Measurements from ENCODE around the gene CRIM1.

The CRIM1 gene

DNA sequence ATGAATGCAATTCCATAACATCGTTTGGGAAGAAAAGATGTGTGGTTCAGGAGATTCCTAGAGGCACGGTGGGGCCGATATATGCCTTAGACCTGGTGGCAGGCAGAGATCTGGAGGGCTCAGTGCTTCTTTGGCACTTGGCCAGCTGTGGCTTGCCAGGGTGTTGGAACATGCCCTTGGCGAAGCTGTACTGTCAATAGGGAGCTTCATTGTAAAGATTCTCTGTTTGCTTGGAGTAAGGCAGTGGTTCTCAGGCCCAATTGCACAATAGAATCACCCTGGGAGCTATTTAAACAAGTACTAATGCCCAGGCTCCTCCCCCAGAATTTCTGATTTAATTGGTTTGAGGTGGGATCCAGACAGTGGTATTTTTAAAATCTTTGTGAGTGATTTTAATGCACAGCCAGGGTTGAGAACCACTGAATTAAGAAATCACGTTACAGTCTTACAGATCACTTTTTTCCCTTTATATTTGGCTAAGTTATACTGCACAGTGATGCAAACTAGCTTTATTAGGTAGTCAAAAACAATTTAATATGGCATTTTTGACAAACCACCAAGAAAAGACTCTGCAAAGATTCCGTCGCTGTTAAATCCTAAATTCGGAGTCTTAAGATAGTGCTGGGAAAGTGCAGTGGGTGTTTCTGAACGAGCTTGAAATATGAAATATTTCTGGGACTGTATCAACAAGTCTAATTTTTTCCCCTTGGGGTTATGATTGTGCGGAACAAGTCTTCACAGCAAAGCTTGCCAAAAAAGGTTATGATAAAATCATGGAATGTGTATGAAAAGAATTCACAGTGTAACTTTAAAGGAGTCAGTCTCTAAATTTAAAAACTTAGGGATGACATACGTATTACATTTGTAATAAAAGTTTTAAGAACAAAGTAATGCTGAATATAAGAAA, 78.0 kb downstream of the CRIM1 start:
- DNase-seq, result no peak

DNA sequence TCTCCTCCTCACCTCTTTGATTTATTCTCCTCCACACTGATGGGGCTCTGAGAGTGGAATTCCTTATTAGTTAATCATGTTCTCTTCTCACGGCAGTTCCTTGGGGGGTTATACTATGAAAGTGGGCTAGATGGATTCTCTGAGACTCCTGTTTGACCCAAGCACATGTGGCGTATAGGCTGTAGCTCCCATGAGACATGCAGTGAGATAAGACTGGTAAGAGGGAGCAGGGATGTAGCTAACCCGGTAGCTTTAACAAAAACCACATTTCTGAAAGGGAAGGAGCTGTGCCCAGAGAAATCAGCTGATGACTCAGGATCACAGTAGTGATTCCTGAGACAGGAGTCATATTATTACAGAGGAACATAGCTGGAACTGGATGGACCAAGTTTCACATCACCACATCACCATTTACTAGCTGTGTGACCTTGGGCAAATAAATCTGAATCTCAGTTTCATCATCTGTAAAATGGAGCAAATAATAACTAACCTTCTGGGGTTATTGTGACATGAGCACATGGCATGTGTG, 82.9 kb downstream of the CRIM1 start:
- no peak for DNase-seq

DNA sequence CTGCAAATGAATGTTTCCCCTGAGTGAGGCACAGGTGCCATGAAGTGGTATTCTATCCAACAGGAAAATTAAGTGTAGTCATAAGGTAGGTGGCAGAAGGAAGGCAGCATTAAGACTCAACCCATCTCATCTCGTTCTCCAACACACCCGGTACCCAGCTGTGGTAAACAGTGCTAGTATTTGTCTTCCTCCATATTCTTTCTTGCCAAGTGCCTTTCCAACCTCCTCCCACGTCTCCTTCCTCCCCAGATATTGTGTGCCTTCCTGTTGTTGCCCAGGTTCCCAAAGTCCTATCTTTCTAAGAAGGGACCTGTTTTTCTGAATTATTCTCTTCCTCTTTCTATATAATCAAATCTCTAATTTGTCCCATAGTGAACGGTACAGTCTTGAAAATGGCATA, 83.5 kb downstream of the CRIM1 start:
- no peak for DNase-seq

DNA sequence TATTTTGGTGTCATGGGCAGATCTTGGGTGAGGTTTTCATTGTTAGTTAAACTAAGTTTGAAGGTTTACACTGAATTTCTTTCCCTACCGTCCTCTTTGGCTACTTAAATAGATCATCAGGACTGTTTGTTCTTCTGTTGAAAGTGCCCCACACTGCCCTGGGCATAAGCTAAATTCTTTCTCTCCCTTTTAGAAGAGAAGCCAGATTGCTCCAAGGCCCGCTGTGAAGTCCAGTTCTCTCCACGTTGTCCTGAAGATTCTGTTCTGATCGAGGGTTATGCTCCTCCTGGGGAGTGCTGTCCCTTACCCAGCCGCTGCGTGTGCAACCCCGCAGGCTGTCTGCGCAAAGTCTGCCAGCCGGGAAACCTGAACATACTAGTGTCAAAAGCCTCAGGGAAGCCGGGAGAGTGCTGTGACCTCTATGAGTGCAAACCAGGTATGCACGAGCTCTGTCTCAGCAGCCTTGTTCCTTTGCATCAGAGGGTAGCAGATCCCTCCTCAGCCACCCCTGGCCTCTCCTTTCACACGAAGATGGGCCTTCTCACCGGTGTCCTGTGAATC, 85.6 kb downstream of the CRIM1 start:
- no peak for DNase-seq

DNA sequence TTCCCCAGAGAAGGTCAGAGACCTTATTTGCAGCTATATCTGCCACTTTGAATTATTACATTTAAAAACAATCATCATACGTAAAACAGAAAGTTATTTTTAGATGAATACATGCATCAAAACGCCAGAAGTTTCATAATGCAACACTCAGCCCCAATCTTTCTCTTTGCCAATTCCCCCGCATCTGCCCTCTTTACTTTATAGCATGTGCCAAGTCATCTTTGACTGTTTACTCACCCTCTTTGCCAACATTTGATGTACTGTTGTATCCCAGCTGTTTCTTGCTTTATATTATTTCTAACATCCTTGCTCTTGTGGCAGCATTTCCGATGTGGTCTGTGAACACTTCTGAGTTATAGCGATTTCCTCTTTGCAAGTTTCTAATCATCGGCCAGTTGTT, 86.2 kb downstream of the CRIM1 start:
- DNase-seq, result no peak

DNA sequence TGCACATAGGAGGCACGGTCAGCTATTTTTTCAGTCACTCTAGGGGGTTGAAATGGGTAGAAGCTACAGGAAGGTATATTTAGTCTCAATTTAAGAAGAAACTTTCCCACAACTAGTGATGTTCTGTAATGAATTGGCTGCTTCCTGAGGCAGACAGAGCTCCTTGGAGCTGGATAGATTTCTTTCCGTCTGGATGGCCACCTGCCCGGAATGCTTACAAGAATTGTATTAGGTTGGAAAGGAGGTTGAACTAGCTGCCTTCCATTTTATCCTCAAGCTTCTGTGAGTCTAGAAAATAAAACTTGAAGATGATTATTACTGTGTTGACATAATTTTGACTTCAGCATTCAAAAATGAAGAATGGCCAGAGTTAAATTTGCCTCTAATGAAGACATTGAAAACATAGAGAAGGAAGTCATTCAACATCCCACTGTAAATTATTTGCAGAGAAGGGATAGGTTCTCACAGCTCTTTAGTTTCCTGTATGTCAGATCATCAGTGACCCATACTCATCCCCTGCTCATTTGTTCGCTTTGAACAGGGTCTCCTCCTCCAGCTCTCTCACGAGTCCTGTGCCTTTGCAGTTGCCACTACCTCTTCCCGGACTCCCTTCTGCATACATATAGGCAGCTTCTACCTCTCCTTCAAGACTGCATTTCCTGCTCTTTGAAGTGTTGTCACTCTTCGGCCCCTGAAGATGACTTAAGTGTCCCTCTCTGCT, 88.8 kb downstream of the CRIM1 start:
- no peak for DNase-seq

DNA sequence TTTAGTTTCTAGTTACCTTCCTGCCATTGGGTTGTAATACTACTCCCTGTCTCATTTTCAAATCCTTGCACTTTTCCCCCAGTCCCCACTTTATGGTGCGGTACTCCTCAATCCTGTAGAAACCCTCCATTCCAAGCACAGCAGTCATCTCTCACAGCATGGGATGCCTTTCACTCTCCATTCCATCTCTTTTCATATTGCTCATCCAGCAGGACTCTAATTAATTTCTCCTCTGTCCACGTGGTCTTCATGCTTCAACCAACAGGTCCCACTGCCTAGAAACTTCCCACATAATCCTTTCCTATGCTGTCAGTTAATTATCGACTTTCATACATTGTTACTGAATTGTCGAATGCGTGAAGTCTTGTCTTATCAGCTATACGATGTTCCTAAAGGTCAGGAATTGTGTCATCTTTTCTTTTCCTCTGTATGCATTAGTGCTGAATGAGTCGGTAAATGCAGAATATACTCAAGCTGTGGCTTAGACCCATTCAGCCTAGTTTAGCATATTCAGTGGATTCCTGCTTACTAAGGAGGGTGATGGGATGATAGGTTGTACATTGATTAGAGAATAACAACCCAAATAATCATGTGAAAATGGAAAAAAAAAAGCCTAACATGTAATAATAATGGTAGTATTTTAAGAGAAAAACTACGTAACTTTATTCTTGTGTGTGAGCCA, 89.7 kb downstream of the CRIM1 start:
- no peak for DNase-seq

DNA sequence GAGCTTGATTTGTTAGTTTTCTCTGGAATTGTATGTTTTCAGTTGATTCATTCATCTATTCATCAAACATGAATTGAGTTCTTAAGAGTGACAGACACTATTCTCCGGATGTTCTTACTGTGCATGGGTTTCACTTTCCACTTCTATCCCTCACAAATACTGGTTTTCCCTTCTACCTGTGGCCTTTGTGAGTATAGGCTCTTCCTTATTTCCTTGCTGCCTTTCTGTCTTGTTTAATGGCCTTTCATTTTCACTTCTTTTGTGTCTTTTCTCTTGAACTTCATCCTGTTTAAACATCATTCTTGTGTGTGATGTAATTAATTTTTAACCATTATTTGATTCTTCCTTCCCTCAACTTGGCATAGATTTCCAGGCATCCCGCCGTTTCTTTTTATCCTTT, 90.7 kb downstream of the CRIM1 start:
- no peak for DNase-seq

DNA sequence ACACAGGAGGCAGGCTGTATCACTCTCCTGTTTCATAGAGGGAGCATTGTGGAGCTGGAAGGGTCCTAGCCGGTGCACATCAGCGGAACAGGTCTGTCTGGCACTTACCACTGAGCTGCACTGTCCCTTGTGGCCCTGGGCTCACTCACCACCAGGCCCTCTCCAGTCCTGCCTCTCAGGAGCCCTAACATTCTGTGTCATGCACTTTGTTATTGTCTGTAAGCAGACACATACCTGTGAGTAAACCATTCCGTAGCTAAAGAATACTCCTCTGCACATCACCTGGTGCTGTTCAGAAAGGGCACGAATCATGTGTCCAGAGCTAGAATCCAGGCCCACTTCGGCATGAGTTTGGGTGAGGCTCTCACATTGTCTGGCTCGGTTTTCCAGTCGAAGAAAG, 93.6 kb downstream of the CRIM1 start:
- no peak for DNase-seq

DNA sequence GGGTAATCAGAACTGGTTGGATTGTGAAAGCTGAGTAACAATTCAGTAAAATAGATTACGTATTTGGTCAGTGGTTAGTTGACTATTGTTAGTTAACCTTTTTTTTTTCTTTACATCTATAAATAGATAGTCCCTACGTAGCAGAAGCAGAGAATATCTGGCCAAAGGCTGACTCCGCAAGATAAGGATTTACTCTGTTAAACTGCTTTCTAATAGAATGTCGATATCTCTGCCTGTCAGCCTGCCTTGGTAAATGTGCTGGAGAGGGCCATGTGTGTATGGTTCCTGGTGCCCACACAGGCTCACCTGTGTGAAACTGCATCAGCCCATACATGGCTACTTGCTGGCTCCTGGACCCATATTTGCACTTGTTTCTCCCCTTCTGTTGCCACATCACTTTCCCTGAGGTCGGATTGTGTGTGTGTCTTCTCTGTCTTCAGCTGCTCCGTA, 94.4 kb downstream of the CRIM1 start:
- no peak for DNase-seq

DNA sequence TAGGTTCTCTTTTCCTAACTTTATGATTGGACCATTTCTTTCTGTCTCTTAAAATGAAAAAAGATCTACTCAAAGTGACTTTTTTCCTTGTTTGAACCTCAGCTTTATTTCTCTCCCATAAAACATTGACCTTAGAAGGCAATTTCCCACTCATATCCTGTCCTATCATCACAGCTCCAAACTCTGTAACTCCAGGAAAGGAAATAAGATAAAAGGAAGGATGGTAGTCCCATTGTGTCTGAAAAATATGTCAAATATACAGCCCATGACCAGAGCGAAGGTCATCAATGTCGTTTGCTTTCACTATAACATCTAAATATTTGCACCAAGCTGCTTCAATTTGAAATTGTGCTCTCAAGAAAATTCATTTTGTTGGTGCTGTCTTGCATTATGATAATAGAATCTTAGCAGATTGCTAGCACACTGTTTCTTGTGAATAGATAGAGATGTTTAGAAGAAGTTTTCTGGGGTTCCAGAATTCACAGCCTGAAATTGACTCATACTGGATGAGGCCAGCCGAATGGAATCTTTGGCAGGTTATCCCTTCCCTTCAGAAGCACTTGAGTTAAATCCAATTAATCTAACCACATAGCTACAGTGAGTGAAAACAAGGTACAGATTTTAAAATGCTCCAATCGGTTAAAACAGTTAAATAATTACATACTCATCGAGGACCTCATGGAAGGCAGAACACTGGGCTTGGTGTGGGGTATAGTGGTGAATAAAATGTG, 95.1 kb downstream of the CRIM1 start:
- no peak for DNase-seq

DNA sequence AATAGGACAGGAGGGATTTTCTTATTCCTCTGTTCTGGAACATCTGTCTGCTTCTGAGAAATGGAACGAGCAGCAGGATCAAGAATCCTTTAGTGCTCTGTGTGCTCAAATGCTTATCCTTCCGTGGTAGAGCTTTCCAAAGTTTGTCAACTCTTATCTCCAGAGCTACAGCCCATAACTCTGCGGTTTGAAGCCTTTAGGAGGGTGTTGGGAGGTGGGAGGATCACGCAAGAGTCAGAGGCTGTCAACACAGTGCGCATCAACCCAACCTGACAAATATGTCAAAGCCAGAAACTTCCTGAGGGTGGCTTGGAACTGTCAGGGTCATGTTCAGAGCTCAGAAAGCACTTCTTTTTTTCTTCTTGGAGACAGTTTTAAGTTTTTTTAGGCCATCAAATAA, 95.9 kb downstream of the CRIM1 start:
- no peak for DNase-seq

DNA sequence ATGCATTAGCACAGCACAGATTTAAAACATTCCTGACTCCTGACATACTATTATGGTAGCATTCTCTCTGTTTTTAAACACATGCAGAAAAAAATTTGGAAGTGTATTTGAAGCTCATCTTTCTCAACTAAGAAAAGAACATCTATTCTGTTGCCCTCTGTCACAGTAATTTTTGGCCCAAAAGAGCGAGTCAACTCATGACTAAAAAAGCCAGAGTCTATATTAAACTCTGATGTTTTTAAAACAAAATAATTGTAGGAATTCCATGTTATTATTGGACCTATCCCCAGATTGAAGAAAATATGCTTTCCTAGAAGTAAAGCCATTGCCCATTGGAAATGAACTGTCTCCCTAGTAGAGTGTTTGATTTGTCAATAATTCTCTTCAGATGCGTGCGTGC, 96.7 kb downstream of the CRIM1 start:
- no peak for DNase-seq

DNA sequence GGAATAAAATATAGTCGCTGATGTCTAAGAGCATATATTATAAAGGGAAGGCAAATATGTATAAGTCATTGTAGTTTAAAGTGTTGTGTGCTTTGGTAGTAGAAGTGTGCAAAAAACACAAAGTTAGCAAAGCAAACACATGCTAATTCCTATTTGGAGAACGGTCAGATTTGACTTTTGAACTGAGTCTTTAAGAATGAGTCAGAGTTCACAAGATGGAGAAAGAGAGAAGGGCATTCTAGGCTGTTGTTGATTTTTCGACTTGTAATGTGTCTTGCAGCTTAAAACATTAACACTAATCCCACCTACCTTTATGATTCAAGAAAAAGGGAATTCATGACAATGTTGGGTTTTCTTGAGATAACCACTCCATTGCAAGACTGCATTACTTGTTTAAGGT, 98.1 kb downstream of the CRIM1 start:
- DNase-seq, result no peak

DNA sequence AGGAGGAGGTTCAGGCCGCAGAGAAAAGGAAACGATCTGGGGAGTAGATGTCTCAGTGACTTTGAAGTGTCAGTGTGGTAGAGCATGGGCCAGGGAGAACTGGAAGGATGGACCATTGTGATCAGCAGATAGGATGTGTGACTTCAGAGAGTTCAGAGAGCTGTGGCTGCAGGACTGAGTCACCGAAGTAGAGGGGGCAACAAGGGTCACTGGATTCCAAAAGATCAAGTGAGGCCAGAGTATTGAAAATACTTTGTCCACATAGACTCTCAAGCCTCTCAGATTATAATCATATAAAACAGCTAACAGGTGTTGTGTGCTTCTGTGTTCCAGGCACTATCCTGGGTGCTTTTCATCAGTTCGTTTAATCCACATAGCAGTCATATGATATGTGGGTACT, 99.4 kb downstream of the CRIM1 start:
- no peak for DNase-seq

DNA sequence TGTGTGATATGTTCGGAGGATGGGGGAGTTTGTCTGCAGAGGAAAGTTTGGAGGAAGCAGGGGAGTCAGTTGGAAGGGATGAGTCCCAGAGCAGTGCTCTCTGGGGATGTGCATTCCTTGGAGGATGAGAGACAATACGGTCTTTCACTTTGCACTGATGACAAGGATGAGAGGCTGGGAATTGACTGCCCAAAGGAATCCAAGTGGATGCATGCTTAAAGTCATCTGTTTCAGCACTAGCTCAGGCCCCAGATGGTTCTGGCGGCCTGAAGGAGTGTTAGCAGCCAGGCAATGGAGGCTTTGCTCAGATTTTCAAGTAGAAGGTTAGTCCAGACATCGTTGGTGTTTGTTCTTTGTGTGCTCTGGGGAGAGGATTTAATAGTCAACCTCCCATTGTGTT, 100.2 kb downstream of the CRIM1 start:
- DNase-seq, result no peak

DNA sequence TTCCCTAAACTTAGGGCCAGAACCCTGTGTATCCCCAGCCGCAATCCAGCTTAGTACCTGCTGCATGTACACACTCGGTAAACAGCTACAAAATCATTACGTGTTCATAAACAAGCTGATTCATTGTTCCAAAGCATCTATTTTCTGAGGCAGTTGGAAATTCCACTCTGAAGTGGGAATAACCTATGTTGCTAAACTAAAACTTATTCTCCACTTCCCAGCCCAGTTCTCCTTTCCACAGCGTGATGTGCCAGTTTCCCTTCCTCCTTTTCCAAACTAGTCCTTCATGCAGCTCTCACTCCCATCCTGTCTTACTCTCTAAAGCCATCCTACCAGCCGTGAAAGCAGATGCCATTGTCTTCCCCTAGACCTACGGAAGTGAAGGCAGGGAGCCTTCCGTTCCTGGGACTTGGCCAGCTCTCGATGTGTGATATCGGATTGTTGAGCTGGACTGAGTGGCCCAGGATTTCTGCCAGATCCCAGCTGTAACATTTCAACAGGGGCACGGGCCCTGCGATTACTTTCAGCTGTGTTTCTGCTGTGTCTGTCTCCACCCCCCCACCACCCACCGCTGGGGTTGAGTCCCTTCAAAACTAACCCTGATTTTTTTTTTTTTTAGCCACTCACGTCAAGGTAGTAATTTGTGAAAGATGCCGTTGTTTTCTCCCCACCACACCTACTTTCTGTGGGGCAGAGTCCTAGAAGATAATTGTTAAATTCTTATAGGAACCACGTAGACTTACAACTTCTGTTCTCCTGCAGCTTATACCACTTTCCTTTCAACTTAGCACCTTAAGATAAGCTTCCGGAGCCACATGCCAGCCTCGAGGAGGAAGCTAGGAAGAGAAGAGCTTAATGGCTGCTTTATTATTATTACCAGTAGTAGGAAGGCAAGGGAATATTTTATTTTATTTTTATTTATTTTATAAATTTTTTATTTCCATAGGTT, 100.9 kb downstream of the CRIM1 start:
- DNase-seq, result no peak

DNA sequence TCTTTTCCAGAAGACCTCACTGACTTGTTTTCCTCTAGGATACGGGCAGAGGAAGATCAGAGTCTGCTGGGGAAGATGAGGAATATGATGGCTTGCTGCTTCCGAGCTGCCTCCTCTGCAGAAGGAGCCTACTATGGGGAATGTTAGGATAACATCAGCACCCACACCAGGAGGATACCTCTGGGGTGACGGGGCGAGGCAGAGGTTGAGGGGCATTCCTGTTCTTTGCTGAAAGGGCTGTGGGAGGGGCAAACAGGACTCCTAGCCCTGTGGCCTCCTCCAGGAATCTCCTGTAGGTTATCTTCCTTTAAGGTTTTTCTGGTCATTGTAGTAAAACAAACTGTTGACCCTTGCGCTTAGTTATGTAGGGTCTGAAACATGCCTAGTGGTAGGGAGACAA, 102.5 kb downstream of the CRIM1 start:
- DNase-seq, result no peak

DNA sequence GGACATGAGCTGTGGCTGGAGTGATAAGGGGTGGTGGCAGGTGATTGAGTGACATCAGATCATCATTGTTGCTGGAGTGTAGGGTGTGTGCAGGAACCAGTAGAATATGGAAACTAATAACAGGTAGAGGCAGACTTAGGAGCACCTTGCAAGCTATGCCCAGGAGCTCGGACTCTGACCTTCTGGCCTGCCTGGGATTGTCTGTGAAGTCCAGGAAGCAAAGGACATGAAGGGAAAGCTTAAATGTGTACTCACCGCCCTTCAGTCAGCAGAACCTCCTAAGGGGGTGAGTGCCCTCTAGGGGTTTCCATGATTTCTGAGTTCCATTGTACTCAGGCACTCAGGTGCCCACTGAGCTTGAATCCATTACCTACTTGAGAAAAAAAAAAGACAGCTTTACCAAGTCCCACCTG, 104.2 kb downstream of the CRIM1 start:
- peak; percentile 48 for DNase-seq

DNA sequence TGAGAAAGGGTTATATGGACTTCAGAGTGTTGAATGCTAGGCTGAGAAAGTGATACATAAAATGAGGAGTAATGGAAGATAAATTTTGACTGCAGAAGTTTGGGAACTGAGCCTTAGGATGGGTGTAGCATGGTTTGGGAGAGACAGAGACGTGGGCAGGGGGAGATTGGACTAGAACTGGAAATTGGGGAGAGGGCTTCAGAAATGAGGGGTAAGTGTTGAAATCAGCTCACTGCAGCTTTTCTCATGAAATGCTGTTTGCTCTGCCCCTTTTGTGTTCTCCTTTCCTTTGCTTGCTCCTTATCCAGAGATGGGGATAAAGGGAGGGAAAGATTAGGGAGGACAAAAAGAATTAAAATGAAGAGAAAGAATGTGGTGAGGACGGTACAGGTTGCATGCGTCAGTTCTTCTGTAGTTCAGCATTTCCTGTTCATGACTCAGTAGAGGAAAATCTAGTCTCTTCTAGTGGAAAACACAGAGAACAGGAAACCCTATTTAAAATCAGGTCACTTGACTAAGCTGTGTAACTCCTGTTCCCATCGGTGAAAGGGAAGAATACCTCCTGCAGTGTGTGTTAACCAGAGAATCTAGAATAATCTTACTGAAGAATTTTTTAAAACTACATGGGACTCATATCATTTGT, 105.6 kb downstream of the CRIM1 start:
- DNase-seq, result no peak

All from DMS79 treated with DMSO at 0.1 percent for 48 hours (cell line).